HG02938 (cell line): Measurements from ENCODE around the gene GLYAT.

Experiments
- ATAC-seq: cut with Tn5 transposase; IDR thresholded peaks from one replicate; pipeline ENCODE4 v1.9.1; 2021; ENCODE audit warnings: mild to moderate bottlenecking, moderate library complexity; ENCODE audit not compliant: unreplicated experiment

The GLYAT gene, protein sequence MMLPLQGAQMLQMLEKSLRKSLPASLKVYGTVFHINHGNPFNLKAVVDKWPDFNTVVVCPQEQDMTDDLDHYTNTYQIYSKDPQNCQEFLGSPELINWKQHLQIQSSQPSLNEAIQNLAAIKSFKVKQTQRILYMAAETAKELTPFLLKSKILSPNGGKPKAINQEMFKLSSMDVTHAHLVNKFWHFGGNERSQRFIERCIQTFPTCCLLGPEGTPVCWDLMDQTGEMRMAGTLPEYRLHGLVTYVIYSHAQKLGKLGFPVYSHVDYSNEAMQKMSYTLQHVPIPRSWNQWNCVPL

DNA sequence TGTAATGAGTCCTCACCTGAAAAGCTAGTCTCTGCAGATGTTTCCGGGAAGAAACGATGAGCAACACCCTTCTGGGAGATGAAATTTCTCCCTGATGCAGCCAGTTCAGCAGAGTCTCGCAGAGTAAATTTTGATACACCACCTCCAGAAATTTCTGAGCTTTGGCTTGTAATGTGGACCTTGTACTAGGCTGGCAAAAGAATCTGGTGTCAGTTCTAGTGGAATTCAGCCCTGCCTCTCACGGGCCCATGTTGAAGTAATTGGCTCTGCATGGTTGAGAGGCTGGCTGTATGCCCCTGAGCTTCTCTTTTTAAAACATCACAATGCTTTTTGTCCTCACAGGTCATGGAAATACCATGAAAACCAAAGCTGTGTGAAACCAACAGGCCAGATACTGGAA is at the start of gene GLYAT:
Gene GLYAT (minus strand): TSS at position 125 of the 400 bp plus-strand sequence. CDS start 7,447 bp downstream, outside the sequence.
- ATAC-seq: no peak

DNA sequence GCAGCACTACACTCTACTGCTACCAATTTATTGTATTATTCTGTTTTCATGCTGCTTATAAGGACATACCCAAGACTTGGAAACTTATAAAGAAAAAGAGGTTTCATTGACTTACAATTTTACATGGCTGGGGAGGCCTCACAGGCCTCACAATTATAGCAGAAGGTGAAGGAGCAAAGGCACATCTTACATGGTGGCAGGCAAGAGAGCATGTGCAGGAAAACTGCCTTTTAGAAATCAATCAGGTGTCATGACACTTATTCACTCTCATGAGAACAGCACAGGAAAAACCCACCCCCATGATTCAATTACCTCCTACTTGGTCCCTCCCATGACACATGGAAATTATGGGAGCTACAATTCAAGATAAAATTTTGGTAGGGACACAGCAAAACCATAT is 49.6 kb upstream of the GLYAT start:
- no peak for ATAC-seq

DNA sequence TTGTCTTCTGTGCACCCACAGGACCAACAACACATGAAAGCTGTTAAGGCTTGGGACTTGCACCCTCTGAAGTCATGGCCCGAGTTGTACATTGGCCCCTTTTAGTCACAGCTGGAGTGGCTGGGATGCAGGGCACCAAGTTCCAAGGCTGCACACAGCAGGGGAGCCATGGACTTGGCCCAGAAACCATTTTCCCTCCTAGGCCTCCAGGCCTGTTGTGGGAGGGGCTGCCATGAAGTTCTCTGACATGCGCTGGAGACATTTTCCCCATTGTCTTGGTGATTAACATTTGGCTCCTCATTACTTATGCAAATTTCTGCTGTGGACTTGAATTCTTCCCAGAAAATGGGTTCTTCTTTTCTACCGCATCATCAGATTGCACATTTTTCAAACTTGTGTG is 48.8 kb upstream of the GLYAT start:
- no peak for ATAC-seq

DNA sequence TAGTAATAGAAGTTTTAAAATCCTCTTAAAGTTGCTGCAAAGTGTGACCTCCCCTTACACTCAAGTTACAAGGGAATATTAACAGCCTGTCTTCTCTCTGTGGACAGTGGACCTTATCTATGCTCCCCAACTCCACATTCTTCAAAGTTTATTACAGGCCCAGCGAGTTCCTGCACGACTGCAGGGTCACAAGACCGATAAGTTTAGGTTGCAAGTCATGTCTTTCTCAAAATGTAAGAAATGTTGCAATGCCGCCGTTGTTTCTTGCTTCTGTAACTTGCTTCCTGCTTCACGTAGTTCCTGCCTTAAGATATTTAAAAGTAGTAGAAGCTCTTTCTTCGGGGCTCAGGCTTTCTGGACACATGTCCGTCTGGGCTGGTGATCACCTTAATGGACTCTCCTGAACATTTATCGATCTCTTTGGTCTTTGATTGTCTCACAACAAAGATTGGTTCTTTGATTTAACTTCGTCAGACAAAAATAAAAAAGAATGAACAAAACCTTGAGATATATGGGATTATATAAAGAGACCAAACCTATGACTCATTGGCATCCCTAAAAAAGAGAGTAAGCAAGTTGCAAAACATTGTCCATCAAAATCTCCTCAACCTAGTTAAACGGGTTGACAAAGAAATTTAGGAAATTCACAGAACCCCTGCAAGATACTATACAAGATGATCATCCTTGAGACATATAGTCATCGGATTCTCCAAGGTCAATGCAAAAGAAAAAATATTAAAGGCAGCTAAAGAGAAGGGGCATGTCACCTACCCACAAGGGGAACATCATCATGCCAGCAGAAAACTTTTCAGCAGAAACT is 45.4 kb upstream of the GLYAT start:
- ATAC-seq: no peak

DNA sequence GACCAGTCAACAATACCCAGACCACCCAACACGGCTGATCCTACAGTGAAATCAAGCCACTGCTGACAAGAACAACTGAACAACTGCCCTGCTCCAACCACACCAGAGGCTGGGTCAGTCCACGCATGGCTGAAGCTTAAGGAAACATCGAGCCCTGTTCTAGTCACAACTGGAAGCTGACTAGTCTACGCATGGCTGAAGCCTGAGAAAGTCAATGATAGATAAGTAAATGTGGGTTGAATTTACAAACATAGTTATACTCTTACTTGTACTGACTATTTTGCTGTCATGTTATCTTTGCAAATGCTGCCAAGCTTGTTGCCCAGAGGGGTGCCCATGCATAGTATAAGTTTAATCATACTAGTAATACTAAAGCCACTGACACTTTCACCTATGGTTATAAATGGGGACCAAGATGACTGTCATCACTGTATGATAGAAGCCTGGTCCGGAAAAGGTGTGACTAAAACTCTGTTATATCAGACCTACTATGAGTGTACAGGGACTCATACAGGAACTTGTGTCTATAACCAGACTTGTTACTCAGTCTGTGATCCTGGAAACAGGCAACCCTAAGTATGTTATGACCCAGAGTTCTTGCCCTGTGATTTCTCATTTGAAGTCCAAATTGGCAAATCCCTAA is 43.4 kb upstream of the GLYAT start:
- no peak for ATAC-seq

DNA sequence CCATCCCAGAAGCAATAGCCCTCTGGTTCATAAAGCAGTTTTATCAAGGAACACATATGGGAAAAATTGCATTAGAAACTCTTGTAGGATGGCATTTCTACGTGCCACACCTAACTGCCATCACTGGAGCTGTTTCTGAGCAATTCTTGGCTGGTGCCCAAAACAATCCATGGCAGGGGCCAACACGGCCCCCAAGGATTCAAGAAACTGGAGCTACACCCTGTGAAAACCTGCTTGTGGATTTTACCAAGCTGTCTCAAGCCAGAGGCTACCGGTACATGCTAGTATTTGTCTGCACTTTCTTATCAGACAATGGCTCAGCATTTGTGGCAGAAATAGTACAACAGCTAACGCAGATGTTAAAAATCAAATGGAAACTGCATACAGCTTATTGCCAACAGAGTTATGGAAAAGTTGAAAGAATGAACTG is 42.4 kb upstream of the GLYAT start:
- ATAC-seq: no peak

DNA sequence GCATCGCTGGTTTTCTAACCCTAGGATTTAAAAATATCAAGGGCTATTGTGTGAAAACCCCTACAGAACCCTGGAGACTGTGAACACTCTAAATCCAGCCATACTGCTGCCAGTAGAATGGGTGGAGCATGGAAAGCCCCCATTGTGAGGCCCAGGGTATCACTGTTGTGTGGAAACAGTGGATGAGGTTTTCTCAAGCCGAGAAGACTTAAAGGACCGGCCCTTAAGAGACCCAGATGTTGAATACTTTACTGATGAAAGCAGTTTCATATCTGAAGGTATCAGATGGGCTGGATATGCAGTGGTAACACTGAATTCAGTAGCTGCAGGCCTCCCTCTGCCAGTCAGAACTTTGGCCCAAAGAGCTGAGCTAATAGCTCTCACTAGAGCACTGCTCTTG is 41.6 kb upstream of the GLYAT start:
- ATAC-seq: no peak

DNA sequence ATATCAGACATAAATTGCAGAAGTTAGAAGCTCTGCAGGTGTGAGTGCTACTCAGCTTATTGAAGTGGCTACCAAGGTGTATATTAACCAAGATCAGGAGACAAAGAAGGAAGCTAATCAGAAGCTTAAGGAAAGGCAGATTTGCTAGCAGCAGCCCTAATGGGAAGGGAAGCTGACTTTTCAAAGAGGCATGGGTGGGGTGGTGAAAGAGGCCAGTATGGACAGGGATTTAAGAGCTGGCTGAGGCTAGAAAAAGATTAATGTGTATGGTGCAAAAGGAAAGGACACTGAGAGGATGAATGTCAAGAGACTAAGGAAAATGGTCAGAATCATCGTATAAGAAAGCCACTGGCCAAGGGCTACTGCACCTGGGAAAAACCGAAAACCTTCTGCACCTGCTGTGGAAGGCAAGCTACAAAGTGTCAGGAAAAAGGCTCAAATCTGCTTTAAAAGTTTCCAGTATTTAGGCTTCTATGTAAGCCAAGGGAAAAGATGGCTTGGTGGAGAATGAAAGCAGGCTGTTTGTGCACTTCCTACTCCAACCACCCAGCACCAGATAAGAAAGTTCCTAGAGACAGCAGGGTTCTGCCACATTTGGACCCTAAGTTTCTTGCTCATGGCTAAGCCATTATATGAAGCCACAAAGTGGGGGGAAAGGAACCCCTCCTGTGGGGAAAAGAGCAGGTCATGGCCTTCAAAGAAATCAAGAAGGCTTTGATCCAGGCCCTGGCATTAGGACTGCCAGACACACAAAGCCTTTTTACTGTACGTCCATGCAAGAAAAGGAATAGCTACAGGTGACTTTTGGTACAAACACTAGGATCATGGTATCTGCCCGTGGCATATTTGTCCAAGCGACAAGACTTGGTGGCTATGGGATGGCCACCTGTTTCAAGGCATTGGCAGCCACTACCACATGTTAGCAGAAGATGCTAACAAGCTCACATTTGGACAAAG is 40.9 kb upstream of the GLYAT start:
- no peak for ATAC-seq

DNA sequence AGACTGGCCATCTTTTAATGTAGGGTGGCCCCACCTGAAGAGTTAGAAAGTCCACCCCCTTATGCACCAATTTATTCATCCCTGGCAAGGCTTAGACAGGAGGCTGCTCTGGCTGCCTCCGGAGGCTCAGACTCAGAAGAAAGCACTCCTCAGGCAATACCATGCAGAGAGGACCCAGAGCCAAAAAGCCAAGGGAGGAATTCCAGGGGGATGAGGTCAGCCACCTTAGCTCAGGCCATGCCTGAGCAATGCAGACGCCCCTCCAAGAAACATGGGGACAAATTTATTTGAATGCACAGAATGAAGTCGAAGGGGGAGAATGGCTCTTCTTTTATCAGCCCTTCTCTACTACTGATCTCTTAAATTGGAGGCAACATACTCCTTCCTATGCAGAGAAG is 39.7 kb upstream of the GLYAT start:
- ATAC-seq: no peak

DNA sequence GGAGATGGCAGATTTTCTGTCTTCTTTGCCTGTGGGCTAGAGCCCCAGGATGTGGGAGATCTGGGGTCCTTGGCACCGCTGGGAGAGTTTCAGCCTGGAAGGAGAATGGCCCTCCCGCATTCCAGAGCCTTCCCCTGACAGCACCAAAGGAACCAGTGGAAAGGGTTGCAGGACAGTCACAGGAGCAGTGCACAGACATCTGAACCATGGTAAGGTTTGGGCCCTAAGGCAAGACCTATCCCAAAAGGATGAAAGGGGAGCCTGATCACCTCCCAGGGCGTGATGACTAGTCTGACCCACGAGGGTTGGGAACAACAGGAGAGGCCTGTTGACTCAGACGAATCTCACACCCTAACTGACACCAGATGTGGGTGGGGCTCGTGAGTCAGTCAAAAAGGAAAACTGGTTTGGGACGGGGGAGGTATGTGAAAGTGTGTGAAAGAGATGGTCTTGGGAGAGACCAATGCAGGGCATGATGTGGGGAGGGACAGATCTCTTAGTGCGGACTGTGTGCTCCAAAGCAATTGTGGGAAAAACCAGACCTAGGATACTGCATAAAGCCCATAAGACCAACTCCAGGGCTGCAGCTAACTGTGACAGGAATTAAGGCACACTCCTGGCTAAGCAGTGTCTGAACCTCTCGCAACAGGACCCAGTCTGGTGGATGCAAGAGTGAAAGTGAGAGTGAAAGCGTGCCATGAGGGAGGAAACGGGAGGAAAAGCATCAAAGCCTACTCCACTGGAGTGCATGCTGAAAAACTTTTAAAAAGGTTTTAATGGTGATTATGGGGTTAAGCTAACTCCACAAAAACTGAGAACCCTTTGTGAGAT is 39.1 kb upstream of the GLYAT start:
- no peak for ATAC-seq

DNA sequence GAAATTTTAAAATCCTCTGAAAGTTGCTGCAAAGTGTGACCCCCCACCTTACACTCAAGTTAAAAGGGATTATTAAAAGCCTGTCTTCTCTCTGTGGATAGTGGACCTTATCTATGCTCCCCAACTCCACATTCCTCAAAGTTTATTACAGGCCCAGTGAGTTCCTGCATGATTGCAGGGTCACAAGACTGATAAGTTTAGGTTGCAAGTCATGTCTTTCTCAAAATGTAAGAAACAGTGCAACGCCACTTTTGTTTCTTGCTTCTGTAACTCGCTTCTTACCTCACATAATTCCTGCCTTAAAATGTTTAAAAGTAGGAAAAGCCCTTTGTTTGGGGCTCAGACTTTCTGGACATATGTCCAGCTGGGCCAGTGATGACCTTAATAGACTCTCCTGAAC is 38.4 kb upstream of the GLYAT start:
- ATAC-seq: no peak

DNA sequence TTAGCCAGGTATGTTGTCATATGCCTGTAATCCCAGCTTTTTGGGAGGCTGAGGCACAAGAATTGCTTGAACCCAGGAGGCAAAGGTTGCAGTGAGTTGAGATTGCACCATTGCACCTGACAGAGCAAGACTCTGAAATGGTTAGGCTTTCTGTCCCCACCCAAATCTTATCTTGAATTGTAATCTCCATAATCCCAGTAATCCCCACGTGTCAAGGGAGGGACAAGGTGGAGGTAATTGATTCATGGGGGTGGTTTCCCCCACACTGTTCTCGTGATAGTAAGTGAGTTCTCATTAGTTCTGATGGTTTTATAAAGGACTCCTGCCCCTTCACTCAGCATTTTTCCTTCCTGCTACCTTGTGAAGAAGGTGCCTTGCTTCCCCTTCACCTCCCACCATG is 37.6 kb upstream of the GLYAT start:
- no peak for ATAC-seq

DNA sequence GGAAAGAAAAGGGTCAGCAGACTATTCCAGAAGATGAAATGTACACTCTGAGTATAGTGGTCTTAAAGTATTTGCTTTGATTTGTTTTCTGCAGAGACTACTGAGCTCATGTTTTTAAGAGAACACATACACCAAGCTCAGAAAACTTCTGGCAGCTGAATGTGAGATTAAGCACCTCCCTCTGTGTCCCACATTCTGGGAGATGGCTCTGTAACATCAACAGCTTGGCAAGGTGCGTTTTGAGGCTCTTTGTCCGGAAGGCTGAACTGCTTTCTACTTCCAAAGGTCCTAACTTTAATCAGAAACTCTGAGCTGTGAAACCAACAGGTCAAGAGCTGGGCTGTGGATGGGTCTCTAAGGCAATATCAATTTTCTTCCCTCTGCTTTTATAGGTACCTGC is 36.4 kb upstream of the GLYAT start:
- ATAC-seq: no peak

DNA sequence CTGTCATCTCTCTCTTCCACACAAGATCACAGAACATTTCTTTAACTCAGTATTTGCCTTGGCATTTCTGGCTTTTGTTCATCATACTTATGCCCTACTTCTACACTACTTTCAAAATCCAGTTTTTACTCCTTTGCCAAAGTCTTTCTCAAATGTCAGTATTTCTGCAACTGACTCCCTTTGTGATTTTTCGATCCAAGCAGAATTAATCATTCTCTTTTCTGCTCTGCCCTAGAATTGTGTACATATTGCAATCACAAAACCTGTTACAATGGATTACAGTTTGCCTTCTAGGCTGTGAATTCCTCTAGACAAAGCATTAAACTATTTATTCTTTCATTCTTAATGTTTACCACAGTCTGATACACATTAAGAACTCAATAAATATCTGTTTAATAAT is 33.3 kb upstream of the GLYAT start:
- ATAC-seq: no peak

DNA sequence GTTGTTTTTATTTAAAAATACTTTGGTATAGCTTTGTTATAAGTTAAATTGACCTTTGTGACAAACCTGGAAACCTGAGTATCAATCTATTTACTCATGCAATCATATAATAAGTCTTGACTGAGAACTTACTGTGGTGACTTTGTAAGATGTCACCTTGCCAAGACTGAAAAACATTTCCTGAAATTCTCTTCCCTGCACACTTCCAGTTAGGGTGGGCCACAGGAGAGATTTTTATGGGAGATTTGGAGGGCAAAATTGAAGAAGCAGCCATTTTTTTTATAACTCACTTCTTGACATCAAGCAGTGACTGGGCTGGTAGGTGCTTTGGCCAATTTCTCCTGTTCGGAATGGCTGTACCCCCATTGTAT is 31.4 kb upstream of the GLYAT start:
- ATAC-seq: no peak

DNA sequence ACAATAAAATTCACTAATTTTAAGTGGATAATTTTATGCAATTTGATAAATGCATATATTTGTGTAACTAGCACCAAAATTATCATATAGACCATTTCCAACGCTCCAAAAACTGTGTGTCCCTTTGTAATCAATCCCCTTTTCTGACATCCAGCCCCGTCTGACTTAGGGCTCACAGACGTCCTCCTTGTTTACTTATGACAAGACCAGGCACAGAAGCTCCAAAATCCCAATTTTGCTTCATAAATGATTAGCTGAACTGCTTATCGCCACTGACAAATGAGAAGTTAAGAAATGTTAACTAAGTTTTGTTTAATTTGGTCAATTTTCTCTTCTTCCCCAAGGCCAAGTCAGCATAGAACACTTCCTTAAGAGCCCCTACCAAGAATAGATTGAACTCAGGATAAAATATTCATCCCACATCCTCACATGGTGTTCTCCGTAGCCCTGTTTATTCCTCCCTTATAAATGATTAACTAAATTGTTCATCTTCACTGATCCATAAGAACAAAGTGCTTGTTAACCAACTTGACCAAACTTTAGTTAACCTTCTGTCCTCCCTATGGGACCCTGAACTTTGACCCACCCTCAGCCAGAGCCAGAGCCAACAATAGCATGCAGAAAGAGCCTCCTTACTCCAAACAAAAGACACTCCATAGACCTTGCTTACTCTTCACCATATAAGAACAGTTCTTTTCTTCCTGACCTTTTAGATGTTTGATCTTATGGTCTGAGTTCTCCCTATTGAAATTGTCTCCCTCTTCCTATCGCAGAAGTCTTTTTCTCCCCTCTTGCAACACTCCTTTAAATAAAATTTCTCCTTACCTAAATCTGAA is 30.8 kb upstream of the GLYAT start:
- no peak for ATAC-seq

DNA sequence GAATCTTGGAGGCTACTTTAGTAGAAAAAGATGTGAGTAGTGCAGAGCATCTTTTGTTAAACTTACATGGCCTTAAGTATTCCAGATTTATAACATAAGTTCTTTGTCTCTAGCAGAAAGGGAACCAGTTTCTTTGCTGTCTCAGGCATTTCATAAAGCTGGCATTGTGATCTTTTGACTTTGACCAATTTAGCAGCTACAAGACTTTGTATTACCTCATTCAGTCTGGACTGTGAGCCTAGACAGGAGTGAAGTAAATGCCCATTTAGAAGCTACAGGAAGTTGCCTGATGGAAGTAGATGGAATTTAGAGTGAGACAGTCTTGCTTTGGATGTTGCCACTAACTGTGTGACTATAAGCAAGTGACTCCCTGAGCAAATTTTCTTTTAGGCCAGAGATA is 25.7 kb upstream of the GLYAT start:
- ATAC-seq: no peak

DNA sequence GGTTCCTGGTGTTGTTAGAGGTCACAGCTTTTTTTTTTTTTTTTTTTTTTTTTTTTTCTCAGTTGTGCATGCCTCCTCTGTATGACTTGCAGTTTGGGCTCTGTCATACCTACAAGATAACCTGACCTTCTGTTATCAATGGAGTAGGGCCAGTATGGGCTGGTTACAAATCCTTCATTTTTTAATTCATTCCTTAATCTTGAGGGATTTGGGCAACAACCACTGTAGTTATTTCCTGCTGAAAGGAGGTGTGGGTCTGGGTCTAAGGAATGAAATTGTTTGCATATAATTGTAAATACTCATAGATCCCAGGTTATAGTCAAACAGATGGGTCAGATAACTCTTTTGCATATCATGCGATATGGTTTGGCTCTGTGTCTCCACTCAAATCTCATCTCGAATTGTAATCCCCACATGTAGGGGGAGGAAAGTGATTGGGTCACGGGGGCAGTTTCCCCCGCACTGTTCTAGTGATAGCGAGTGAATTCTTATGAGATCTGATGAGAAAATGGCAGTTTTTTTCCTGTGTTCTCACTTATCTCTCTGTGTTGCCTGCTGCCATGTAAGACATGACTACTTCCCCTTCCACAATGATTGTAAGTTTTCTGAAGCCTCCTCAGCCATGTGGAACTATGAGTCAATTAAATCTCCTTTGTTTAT is 14.1 kb upstream of the GLYAT start:
- no peak for ATAC-seq
